Adrenal gland (tissue), 12 donors: ENCODE results near the gene TBC1D22A. TPM values are rescaled to one million over a fixed set of nuclear protein-coding genes. Genes with fewer than 3 reads are reported as not detected.

Experiments
- DNase-seq, 7 donors: peaks; one replicate each; pipeline ENCODE4 v3.0.0-alpha.2; 2019 to 2020
- H3K27ac ChIP-seq, 5 donors: fragments of 200-600 bp; sonication (generic) in 4 of 5; 1 replicate in 3 of 5; 2 replicates in 2 of 5; pipeline versions ENCODE4 v1.5.1 to v1.8.0; 2016 to 2020; ENCODE audit warnings: mild to moderate bottlenecking in 1 of 5
- H3K27me3 ChIP-seq: fragments of 200-600 bp; 2 replicates; pipeline ENCODE4 v1.8.0; 2021
- H3K36me3 ChIP-seq, 2 donors: fragments of 200-600 bp; replicated peaks in 1 of 2; 1 replicate in 1 of 2; 2 replicates in 1 of 2; pipeline versions ENCODE4 v1.5.1 to v1.8.0; 2018 to 2022
- H3K4me1 ChIP-seq, 2 donors: fragments of 200-600 bp; replicated peaks in 1 of 2; 1 replicate in 1 of 2; 2 replicates in 1 of 2; pipeline versions ENCODE4 v1.5.1 to v1.8.0; 2018 to 2021
- H3K4me3 ChIP-seq, 4 donors: fragments of 200-600 bp; sonication (generic) in 3 of 4; one replicate each; pipeline ENCODE4 v1.5.1; 2016 to 2018
- H3K9me3 ChIP-seq, 3 donors: fragments of 200-600 bp; sonication (generic) in 1 of 3; replicated peaks in 1 of 3; 1 replicate in 2 of 3; 2 replicates in 1 of 3; pipeline versions ENCODE4 v1.5.1 to v1.8.0; 2016 to 2021
- CTCF ChIP-seq, 6 experiments: fragments of 450-650 bp in 4 of 6; fragments of 200-600 bp in 2 of 6; sonication (generic) in 1 of 6; IDR thresholded peaks; 1 replicate in 5 of 6; 2 replicates in 1 of 6; pipeline versions ENCODE4 v1.5.1 to v1.8.0; 2016 to 2021; ENCODE audit warnings: antibody characterized with exemption in 6 of 6, mild to moderate bottlenecking in 2 of 6, moderate library complexity in 1 of 6
- POLR2A ChIP-seq, 2 donors: fragments of 450-650 bp; IDR thresholded peaks; one replicate each; pipeline ENCODE4 v1.6.1; 2017; ENCODE audit warnings: antibody characterized with exemption in 2 of 2, mild to moderate bottlenecking in 2 of 2, moderate library complexity in 1 of 2
- WGBS, 4 donors: extraction: QIAGEN DNeasy Blood & Tissue Kit in 2 of 4; methylation state at CpG; one replicate each; pipeline versions ENCODE4 v1.1.5 to v1.1.7; 2013 to 2017; 5-methylcytosine and 5-hydroxymethylcytosine counted together
- intact Hi-C, 2 donors: fragments of 100-400 bp; cut with DNase I; formaldehyde crosslinking; loops; one replicate each; pipeline versions ENCODE4 v1.14.1 to v1.15.0; 2022 to 2023
- polyA plus RNA-seq, 3 donors: library from polyadenylated mRNA; stranded (reverse); fragments of 200-250 nt in 2 of 3; fragments of 350-450 nt in 1 of 3; fragmentation: Illumina TruSeq in 1 of 3; extraction: RNeasy Lipid Tissue Mini Kit (QIAGEN cat#74804) in 1 of 3; gene quantifications; one replicate each; pipeline ENCODE4 v1.2.3, GENCODE V29; 2013 to 2014
- total RNA-seq, 9 donors: library from RNA; depleted of rRNA in 4 of 9; stranded (reverse); fragments of >200 nt in 4 of 9; fragments of 120-200 nt in 1 of 9; fragmentation: NEBNext Ultra II Directional in 1 of 9; extraction: Animal tissue kit (Norgen Biotek cat#: 25700) in 1 of 9; gene quantifications; one replicate each; pipeline versions ENCODE4 v1.1.0 to v1.2.4, GENCODE V29; 2013 to 2023
- donor health status: healthy with polysubstance abuse.
- donor health status: Bipolar disorder and iron deficiency.
- donor health status: DM: yes; HTN: yes; CAD: no.
- donor health status: DM: no; HTN: no; CAD: no.
- donor health status: DM: no; HTN: no; CAD: no.
- donor health status: DM: yes; HTN: yes; CAD: no.

The TBC1D22A gene
- total and polyA plus RNA-seq, 12 donors = 11.5 to 44.2 (median 28.1) TPM

GRCh38 chr22:46753360-46753759, 9.1 kb upstream of the TBC1D22A start:
- WGBS, 4 donors = 88 to 90% (median 88%) methylated on average over 7 to 8 of the region's 8 CpGs
- DNase-seq = no peak
- H3K27ac ChIP-seq = peak overlapping the region; percentile 87 to 99 (median 94)
- no peaks in the 10 kb centered on the region for H3K9me3 ChIP-seq
- TF ChIP-seq POLR2A (IDR thresholded peaks at IDR 0.05) (no peak), CTCF (IDR thresholded peaks at IDR 0.05) (no peak)
- no peaks in the 10 kb centered on the region for H3K36me3 ChIP-seq
- no peaks in the 10 kb centered on the region for H3K27me3 ChIP-seq
- no peak overlapping the region for H3K4me3 ChIP-seq
- intact Hi-C loops = no loop called here
- H3K4me1 ChIP-seq = peaks cover 24 to 40% of the 10 kb centered on the region in 2 donors

- intact Hi-C loops = no loop called here
- Histone ChIP-seq H3K27me3 (no peaks in the 10 kb centered on the region), H3K36me3 (no peaks in the 10 kb centered on the region), H3K4me1 (peaks cover 24 to 44% of the 10 kb centered on the region in 2 donors), H3K4me3 (peak overlapping the region in 1 of 4 donors; percentile 18), H3K27ac (peak overlapping the region; percentile 87 to 99 (median 94)), H3K9me3 (no peaks in the 10 kb centered on the region)
- TF ChIP-seq CTCF (IDR thresholded peaks at IDR 0.05) = no peak
- no peak for TF ChIP-seq POLR2A (IDR thresholded peaks at IDR 0.05)
- DNase-seq = no peak
- WGBS, 4 donors = 51 to 72% (median 70%) methylated on average over 3 to 4 of the region's 4 CpGs; no CpG with 5 or more reads in 1 of the 4 donors
Observed at GRCh38 chr22:46753761-46754109, 8.7 kb upstream of the TBC1D22A start.

GRCh38 chr22:46754110-46754799, 8.2 kb upstream of the TBC1D22A start:
- peak; percentile 94 to 99 (median 99) for DNase-seq
- intact Hi-C loops = no loop called here
- H3K27me3 ChIP-seq = no peaks in the 10 kb centered on the region
- H3K36me3 ChIP-seq = no peaks in the 10 kb centered on the region
- H3K4me3 ChIP-seq = peak overlapping the region in 1 of 4 donors; percentile 23
- TF ChIP-seq CTCF (IDR thresholded peaks at IDR 0.05) (no peak), POLR2A (IDR thresholded peaks at IDR 0.05) (peak; percentile 21 to 94)
- H3K9me3 ChIP-seq = no peaks in the 10 kb centered on the region
- peaks cover 24 to 42% of the 10 kb centered on the region in 2 donors for H3K4me1 ChIP-seq
- H3K27ac ChIP-seq = peak overlapping the region; percentile 87 to 99 (median 94)
- 5 to 14% (median 11%) methylated on average over 6 to 14 of the region's 14 CpGs for WGBS, 4 donors

- no peaks in the 10 kb centered on the region for H3K9me3 ChIP-seq
- H3K4me1 ChIP-seq = peaks cover 24 to 37% of the 10 kb centered on the region in 2 donors
- DNase-seq = no peak
- no peaks in the 10 kb centered on the region for H3K27me3 ChIP-seq
- H3K27ac ChIP-seq = peak overlapping the region in 4 of 5 donors; percentile 91 to 99 (median 96)
- TF ChIP-seq POLR2A (IDR thresholded peaks at IDR 0.05) (no peak), CTCF (IDR thresholded peaks at IDR 0.05) (no peak)
- H3K4me3 ChIP-seq = peak overlapping the region in 1 of 4 donors; percentile 23
- 68 to 81% (median 75%) methylated on average over 6 of the region's 6 CpGs for WGBS, 4 donors
- no peaks in the 10 kb centered on the region for H3K36me3 ChIP-seq
- intact Hi-C loops = no loop called here
Observed at GRCh38 chr22:46754826-46755225, 7.6 kb upstream of the TBC1D22A start.
